DOHH2 (cell line): ENCODE data around the gene CCT2.

Experiments
- EZH2phosphoT487 ChIP-seq: fragments of 200-600 bp; sonication (generic); IDR thresholded peaks from 2 replicates; pipeline ENCODE4 v1.6.1; 2017; ENCODE audit warnings: borderline replicate concordance, mild to moderate bottlenecking, antibody characterized with exemption, low read length, moderate library complexity, mixed read lengths
- TF ChIP-seq, protein P1 (sequence below): fragments of 200-600 bp; sonication (generic); IDR thresholded peaks from one replicate; pipeline ENCODE4 v1.5.1; 2014; ENCODE audit warnings: antibody characterized with exemption, mild to moderate bottlenecking, low read depth, low read length; ENCODE audit not compliant: poor library complexity, severe bottlenecking

DNA sequence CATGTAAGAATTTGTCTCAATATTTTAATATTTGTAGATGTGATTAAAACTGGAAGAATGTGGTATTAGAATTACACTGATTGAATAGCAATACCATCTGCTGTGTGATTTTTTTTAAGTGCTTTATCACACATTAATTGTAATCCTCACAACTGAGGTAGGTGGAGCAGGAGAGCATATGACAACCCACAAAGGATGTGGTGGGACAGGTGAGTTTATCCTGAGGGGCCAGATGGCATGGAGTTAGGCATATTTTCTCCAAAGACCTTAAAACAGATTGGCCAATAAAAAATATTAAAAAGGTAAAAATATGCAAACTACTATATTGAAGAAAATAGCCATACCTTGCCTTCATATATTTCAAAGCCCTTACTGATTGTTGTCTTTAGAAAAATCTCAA lies 17.7 kb downstream of the CCT2 start:
- TF ChIP-seq, protein P1, sequence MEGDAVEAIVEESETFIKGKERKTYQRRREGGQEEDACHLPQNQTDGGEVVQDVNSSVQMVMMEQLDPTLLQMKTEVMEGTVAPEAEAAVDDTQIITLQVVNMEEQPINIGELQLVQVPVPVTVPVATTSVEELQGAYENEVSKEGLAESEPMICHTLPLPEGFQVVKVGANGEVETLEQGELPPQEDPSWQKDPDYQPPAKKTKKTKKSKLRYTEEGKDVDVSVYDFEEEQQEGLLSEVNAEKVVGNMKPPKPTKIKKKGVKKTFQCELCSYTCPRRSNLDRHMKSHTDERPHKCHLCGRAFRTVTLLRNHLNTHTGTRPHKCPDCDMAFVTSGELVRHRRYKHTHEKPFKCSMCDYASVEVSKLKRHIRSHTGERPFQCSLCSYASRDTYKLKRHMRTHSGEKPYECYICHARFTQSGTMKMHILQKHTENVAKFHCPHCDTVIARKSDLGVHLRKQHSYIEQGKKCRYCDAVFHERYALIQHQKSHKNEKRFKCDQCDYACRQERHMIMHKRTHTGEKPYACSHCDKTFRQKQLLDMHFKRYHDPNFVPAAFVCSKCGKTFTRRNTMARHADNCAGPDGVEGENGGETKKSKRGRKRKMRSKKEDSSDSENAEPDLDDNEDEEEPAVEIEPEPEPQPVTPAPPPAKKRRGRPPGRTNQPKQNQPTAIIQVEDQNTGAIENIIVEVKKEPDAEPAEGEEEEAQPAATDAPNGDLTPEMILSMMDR = no peak
- TF ChIP-seq EZH2phosphoT487 = no peak
